Measurements from ENCODE around the gene JARID2.

The JARID2 gene

DNA sequence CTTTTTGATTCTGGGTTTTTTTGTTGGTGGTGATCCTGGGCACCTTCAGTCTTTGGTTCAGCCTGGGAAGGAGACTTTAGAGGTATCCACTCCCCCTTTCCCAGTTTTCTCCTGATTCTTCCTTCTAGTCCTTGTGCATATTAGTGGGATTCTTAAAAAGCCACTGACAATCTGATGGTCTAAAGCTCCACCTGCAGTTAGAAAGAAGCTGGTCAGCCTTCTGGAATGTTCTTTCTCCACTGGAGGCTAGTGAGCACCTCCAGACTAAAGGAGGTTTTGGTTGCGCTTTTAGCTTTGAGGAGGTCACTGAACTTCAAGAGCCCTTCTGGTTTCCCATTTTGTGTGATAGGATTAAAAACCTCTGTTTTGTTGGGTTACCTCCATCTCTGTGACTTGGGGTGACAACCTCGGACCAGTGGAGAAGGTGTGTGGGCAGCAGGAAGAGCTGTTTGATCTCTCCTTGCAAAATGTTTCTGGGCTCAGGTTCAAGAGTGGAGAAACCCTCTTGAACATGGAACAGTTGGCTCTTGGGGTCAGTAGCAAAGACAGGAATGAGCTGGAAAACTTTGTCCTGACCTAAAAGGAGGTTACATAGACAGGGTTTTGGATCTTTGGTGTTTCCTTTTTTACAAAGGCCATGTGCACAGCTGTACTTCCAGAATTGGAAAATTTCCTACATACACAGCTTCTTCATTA, 29.0 kb downstream of the JARID2 start:
- Histone ChIP-seq H3K36me3 (ENCODE audit: control insufficient read depth in 2 of 2, insufficient read depth in 2 of 2, low read length in 2 of 2) (no peaks in the 10 kb centered on the region), H3K9me3 (ENCODE audit: control insufficient read depth in 2 of 2, low read length in 2 of 2) (no peaks in the 10 kb centered on the region), H3K4me3 (ENCODE audit: low read length in 2 of 2) (no peak overlapping the region), H3K4me1 (ENCODE audit: control insufficient read depth in 2 of 2, insufficient read depth in 2 of 2, low read length in 2 of 2) (peaks cover 0 to 6% of the 10 kb centered on the region in 2 donors), H3K27ac (ENCODE audit: low read depth in 2 of 2, low read length in 2 of 2) (no peak overlapping the region), H3K27me3 (ENCODE audit: control insufficient read depth in 2 of 2, insufficient read depth in 2 of 2, low read length in 2 of 2) (no peaks in the 10 kb centered on the region), H3K9ac (ENCODE audit: low read depth in 1 of 2, low read length in 2 of 2) (no peak overlapping the region)

DNA sequence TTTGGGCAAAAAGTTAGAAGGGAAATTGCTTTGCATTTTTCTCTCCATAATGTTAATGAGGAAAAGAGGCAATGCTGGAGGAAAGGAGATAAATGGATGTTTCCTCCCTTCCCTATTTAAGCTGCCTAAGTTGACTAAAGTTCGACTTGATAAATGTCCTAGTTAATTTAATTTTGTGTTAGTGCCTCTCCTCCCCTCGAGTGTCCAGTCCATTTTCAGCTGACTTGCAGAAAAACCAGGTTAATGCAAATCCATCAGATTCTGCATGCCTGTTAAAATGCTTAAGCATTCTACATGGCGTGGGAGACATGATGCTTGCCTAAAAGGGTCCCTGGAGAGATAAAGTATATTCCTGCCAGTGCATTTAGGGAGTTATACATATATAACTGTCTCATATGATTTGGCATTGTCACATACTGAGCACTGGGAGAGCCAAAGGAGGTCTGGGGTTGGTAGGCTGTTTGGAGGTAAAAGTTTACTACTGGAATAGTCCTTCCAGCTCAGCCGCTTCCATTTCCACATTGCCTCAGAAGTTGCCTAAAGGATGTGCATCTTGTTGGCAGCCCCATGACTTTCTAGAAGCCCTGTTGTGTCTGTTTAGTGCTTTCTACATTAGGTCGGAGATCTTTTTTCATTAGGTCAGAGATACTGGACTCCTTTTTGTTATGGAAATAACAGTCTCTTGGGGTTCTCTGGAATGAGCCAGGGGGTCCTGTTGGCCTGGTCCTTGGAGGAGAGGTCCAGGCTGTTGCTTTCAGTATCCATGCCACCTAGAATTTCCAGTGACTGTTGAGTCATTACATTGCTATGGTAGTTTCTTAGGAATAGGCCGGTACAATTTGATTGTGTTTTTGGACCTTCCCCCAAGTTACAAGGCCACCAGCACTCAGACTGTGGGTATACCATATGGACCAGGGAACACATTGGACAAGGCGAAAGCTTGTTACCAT, 30.4 kb downstream of the JARID2 start:
- no peak overlapping the region for H3K9ac ChIP-seq (ENCODE audit: low read depth in 1 of 2, low read length in 2 of 2)
- no peak overlapping the region for H3K4me3 ChIP-seq (ENCODE audit: low read length in 2 of 2)
- peaks cover 5 to 9% of the 10 kb centered on the region in 2 donors for H3K4me1 ChIP-seq (ENCODE audit: control insufficient read depth in 2 of 2, insufficient read depth in 2 of 2, low read length in 2 of 2)

DNA sequence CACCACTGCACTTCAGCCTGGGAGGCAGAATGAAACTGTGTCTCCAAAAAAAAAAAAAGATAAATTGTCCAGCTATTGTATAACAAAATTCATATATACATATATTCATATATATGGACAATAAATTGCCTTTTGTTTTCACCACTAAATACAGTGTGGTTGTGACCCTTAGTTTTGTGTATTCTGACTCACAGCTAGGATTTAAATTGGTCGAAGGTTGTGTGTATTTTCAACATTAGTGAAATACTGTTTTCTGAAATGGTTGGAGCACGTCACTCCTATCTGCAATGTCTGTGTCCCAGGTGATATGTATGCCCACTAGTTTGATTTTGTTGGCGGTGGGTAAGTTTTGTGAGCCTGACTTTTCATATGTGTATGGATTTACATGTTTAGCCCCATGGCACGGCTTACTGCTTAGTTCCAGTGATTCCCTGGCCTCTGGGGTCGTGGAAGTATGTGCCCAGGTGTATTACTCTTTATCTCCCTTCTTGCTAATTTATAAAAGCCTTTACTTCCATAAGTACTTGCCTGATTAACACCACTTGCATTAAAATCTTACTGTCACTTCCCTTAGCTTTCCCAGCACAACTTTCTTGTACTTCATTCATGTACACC, 33.3 kb downstream of the JARID2 start:
- no peak overlapping the region for H3K4me3 ChIP-seq (ENCODE audit: low read length in 2 of 2)
- peaks cover 5 to 9% of the 10 kb centered on the region in 2 donors for H3K4me1 ChIP-seq (ENCODE audit: control insufficient read depth in 2 of 2, insufficient read depth in 2 of 2, low read length in 2 of 2)
- H3K9ac ChIP-seq (ENCODE audit: low read depth in 1 of 2, low read length in 2 of 2) = no peak overlapping the region
- H3K36me3 ChIP-seq (ENCODE audit: control insufficient read depth in 2 of 2, insufficient read depth in 2 of 2, low read length in 2 of 2) = no peaks in the 10 kb centered on the region
- H3K9me3 ChIP-seq (ENCODE audit: control insufficient read depth in 2 of 2, low read length in 2 of 2) = no peaks in the 10 kb centered on the region
- no peak overlapping the region for H3K27ac ChIP-seq (ENCODE audit: low read depth in 2 of 2, low read length in 2 of 2)
- H3K27me3 ChIP-seq (ENCODE audit: control insufficient read depth in 2 of 2, insufficient read depth in 2 of 2, low read length in 2 of 2) = no peaks in the 10 kb centered on the region

More for the DNA sequence above, 30.4 kb downstream of the JARID2 start:
- Histone ChIP-seq H3K27me3 (ENCODE audit: control insufficient read depth in 2 of 2, insufficient read depth in 2 of 2, low read length in 2 of 2) (no peaks in the 10 kb centered on the region), H3K36me3 (ENCODE audit: control insufficient read depth in 2 of 2, insufficient read depth in 2 of 2, low read length in 2 of 2) (no peaks in the 10 kb centered on the region), H3K9me3 (ENCODE audit: control insufficient read depth in 2 of 2, low read length in 2 of 2) (no peaks in the 10 kb centered on the region), H3K27ac (ENCODE audit: low read depth in 2 of 2, low read length in 2 of 2) (no peak overlapping the region)

DNA sequence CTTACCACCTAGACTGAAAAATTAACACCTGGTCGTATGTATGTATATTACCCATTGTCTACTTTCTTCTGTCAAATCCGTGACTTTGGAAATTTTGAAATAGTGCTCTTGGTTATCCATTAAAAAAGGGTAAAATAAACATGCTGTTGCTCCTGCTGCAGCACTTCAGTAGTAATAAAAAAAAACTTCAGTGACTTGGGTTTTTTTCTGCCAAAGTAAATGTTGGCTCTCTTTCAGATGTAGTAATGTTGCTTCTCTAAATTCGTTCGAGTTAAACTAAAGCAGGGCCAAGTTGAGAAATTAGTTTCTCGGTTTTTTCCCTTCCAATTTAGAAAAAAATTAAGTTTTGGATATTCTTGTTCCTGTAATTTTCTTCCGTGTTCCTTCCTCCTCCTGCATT, 34.2 kb downstream of the JARID2 start:
- no peak overlapping the region for H3K9ac ChIP-seq (ENCODE audit: low read depth in 1 of 2, low read length in 2 of 2)
- no peaks in the 10 kb centered on the region for H3K36me3 ChIP-seq (ENCODE audit: control insufficient read depth in 2 of 2, insufficient read depth in 2 of 2, low read length in 2 of 2)
- H3K27ac ChIP-seq (ENCODE audit: low read depth in 2 of 2, low read length in 2 of 2) = no peak overlapping the region
- no peaks in the 10 kb centered on the region for H3K27me3 ChIP-seq (ENCODE audit: control insufficient read depth in 2 of 2, insufficient read depth in 2 of 2, low read length in 2 of 2)
- no peak overlapping the region for H3K4me3 ChIP-seq (ENCODE audit: low read length in 2 of 2)
- no peaks in the 10 kb centered on the region for H3K9me3 ChIP-seq (ENCODE audit: control insufficient read depth in 2 of 2, low read length in 2 of 2)
- peaks cover 5 to 9% of the 10 kb centered on the region in 2 donors for H3K4me1 ChIP-seq (ENCODE audit: control insufficient read depth in 2 of 2, insufficient read depth in 2 of 2, low read length in 2 of 2)

DNA sequence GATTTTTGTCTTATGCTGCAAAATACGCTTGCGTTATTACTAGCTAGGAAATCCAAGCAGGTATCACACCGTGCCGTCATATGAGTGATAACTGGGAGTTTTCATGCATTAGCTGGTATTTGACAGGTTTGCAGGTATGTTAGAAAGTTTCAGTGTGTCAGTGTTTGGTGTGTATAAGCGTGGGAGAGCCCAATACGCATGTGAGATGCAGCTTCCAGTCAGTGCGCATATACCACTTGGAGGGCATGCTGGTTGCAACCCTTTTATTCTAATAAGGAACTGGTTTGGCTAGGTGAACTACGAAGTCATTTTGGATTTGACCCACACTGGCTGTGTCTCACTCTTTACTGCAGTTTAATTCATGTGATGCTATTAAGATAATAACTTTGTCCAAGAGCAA, 35.1 kb downstream of the JARID2 start:
- Histone ChIP-seq H3K27me3 (ENCODE audit: control insufficient read depth in 2 of 2, insufficient read depth in 2 of 2, low read length in 2 of 2) (no peaks in the 10 kb centered on the region), H3K36me3 (ENCODE audit: control insufficient read depth in 2 of 2, insufficient read depth in 2 of 2, low read length in 2 of 2) (no peaks in the 10 kb centered on the region), H3K4me3 (ENCODE audit: low read length in 2 of 2) (no peak overlapping the region), H3K4me1 (ENCODE audit: control insufficient read depth in 2 of 2, insufficient read depth in 2 of 2, low read length in 2 of 2) (peaks cover 5 to 9% of the 10 kb centered on the region in 2 donors), H3K9me3 (ENCODE audit: control insufficient read depth in 2 of 2, low read length in 2 of 2) (no peaks in the 10 kb centered on the region), H3K9ac (ENCODE audit: low read depth in 1 of 2, low read length in 2 of 2) (no peak overlapping the region), H3K27ac (ENCODE audit: low read depth in 2 of 2, low read length in 2 of 2) (no peak overlapping the region)

DNA sequence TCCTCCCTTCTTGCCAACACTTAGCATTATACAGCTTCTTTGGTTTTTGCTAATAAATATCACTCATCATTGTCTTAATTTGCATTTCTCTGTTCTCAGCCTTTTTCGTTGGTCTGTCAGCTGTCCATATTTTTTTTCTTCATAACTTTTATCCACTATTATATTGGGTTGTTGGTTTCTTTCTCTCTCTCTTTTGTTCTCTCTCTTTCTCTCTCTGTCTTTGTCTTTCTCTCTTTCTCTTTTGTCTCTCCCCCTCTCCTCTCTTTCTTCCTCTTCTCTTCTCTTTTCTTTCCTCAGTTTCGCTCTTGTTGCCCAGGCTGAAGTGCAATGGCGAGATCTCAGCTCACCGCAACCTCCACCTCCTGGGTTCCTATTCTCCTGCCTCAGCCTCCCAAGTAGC, 36.5 kb downstream of the JARID2 start:
- H3K4me3 ChIP-seq (ENCODE audit: low read length in 2 of 2) = no peak overlapping the region
- H3K4me1 ChIP-seq (ENCODE audit: control insufficient read depth in 2 of 2, insufficient read depth in 2 of 2, low read length in 2 of 2) = peaks cover 5 to 9% of the 10 kb centered on the region in 2 donors
- no peaks in the 10 kb centered on the region for H3K27me3 ChIP-seq (ENCODE audit: control insufficient read depth in 2 of 2, insufficient read depth in 2 of 2, low read length in 2 of 2)

DNA sequence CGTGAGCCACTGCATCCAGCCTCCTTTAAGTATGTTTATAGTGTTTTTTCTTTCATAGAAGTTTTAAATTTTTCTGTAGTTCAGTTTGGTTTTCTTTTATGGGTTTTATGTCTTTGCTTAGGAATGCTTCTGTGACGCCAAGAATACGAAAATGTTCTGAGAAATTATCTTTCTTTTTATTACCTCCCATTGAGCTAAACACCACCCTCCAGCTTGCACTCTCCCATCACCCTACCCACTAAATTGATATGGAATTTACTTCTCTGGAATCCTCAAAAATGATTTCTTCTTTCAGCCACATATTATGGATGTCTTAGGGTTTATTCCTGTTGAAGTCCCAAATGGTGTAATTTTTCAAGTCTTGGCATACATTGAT, 38.1 kb downstream of the JARID2 start:
- H3K36me3 ChIP-seq (ENCODE audit: control insufficient read depth in 2 of 2, insufficient read depth in 2 of 2, low read length in 2 of 2) = no peaks in the 10 kb centered on the region

More for the DNA sequence above, 36.5 kb downstream of the JARID2 start:
- H3K36me3 ChIP-seq (ENCODE audit: control insufficient read depth in 2 of 2, insufficient read depth in 2 of 2, low read length in 2 of 2) = no peaks in the 10 kb centered on the region
- no peak overlapping the region for H3K27ac ChIP-seq (ENCODE audit: low read depth in 2 of 2, low read length in 2 of 2)
- H3K9ac ChIP-seq (ENCODE audit: low read depth in 1 of 2, low read length in 2 of 2) = no peak overlapping the region
- H3K9me3 ChIP-seq (ENCODE audit: control insufficient read depth in 2 of 2, low read length in 2 of 2) = no peaks in the 10 kb centered on the region

DNA sequence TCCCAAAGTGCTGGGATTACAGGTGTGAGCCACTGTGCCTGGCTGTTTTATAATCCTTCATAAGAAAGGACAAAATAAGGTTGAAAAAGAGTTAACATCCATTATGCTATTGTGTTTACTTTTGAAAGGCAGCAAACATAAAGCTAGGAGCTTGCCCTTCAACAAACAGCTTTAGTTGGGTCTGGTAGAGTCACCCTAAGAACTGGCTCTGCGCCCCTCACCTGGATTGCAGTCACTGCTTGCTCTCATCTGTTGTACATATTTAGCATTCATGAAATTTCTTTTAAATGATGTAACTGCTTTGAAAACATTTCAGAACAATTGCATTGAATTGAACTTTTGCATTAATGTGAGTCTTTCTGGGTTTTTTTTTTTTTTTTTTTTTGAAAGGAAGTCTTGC, 38.9 kb downstream of the JARID2 start:
- H3K4me1 ChIP-seq (ENCODE audit: control insufficient read depth in 2 of 2, insufficient read depth in 2 of 2, low read length in 2 of 2) = peaks cover 4 to 12% of the 10 kb centered on the region in 2 donors
- no peak overlapping the region for H3K9ac ChIP-seq (ENCODE audit: low read depth in 1 of 2, low read length in 2 of 2)
- no peaks in the 10 kb centered on the region for H3K27me3 ChIP-seq (ENCODE audit: control insufficient read depth in 2 of 2, insufficient read depth in 2 of 2, low read length in 2 of 2)
- H3K4me3 ChIP-seq (ENCODE audit: low read length in 2 of 2) = no peak overlapping the region
- no peak overlapping the region for H3K27ac ChIP-seq (ENCODE audit: low read depth in 2 of 2, low read length in 2 of 2)
- H3K36me3 ChIP-seq (ENCODE audit: control insufficient read depth in 2 of 2, insufficient read depth in 2 of 2, low read length in 2 of 2) = no peaks in the 10 kb centered on the region
- no peaks in the 10 kb centered on the region for H3K9me3 ChIP-seq (ENCODE audit: control insufficient read depth in 2 of 2, low read length in 2 of 2)

More for the DNA sequence above, 38.1 kb downstream of the JARID2 start:
- Histone ChIP-seq H3K9me3 (ENCODE audit: control insufficient read depth in 2 of 2, low read length in 2 of 2) (no peaks in the 10 kb centered on the region), H3K4me1 (ENCODE audit: control insufficient read depth in 2 of 2, insufficient read depth in 2 of 2, low read length in 2 of 2) (peaks cover 5 to 9% of the 10 kb centered on the region in 2 donors), H3K27ac (ENCODE audit: low read depth in 2 of 2, low read length in 2 of 2) (no peak overlapping the region), H3K4me3 (ENCODE audit: low read length in 2 of 2) (no peak overlapping the region), H3K9ac (ENCODE audit: low read depth in 1 of 2, low read length in 2 of 2) (no peak overlapping the region), H3K27me3 (ENCODE audit: control insufficient read depth in 2 of 2, insufficient read depth in 2 of 2, low read length in 2 of 2) (no peaks in the 10 kb centered on the region)

DNA sequence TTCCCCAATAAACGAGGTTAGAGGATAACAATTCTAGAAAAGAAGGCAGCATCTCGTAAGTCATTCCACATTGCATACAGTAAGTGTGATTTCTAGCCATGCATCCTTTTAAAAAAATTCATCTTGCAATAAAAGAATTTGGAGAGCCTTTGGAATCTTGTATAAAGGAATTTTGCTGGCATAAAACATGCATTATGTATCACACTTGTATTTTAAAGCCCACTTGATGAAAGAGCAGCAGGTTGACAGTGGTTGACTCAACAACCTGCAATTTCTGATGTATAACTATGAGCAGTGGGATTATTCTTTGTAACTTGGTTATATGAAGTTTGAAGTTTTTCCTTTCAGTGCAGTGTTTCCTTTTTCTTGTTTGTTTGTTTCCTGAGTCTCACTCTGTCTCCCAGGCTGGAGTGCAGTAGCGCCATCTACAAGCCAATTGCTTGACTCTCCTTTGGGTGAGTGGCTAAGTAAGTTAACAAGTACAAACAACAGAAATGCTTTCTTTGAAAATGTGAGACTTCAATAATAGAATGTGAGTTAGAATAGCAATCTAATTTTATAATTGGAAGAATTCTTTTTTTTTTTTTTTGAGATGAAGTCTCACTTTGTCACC, 39.9 kb downstream of the JARID2 start:
- no peak overlapping the region for H3K9ac ChIP-seq (ENCODE audit: low read depth in 1 of 2, low read length in 2 of 2)
- H3K9me3 ChIP-seq (ENCODE audit: control insufficient read depth in 2 of 2, low read length in 2 of 2) = no peaks in the 10 kb centered on the region
- no peaks in the 10 kb centered on the region for H3K36me3 ChIP-seq (ENCODE audit: control insufficient read depth in 2 of 2, insufficient read depth in 2 of 2, low read length in 2 of 2)
- no peak overlapping the region for H3K4me3 ChIP-seq (ENCODE audit: low read length in 2 of 2)
- peaks cover 3 to 12% of the 10 kb centered on the region in 2 donors for H3K4me1 ChIP-seq (ENCODE audit: control insufficient read depth in 2 of 2, insufficient read depth in 2 of 2, low read length in 2 of 2)
- H3K27me3 ChIP-seq (ENCODE audit: control insufficient read depth in 2 of 2, insufficient read depth in 2 of 2, low read length in 2 of 2) = no peaks in the 10 kb centered on the region
- H3K27ac ChIP-seq (ENCODE audit: low read depth in 2 of 2, low read length in 2 of 2) = no peak overlapping the region
